ENCODE data around the gene RARA. TPM values are rescaled to one million over a fixed set of nuclear protein-coding genes. Genes with fewer than 3 reads are reported as not detected.

RARA gene
- total RNA-seq = 25.0 and 27.6 TPM in 2 replicates

GRCh38 chr17:40309031-40309948 lies at the start of gene RARA:
Gene RARA, plus strand, starts transcription at chr17:40309180. Its CDS starts 22,039 bp downstream, at chr17:40331219.

DNA sequence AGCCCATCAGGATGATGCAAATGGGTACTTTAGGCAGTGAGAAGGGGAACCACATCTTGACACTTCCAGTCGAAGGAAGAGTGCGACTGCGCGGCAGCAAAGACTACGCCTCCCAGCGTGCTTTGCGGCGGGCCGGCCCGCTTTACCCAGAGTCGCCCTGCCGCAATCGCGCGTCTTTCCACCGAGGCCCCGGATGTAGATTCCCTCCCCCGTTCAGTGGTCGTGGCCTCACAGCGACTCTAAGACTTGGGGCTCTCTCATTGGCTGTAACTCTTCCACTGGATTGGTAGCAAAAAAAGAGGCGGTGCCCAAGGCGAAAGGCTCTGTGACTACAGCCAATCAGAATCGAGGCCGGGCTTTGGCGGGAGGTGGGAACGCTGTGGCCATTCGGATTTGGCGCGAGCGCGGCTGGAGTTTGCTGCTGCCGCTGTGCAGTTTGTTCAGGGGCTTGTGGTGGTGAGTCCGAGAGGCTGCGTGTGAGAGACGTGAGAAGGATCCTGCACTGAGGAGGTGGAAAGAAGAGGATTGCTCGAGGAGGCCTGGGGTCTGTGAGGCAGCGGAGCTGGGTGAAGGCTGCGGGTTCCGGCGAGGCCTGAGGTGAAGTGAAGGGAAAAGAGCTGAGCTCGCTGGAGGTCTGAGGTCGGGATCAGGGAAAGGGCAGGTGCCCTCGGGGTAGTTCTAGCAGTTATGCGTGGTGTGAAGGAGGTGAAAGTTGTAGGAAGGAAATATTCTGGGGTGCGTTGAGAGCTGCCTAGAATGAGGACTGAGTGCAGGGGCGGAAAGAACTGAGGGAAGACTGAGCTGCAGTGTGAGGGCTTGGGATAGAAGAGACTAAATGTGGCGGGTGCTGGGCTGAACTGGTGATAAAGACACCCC lies 21.2 kb upstream of the RARA start, which contains the start of gene CDC6:
Gene CDC6, plus strand, starts transcription at position 386 of the 876 bp plus-strand sequence. CDS start 1,542 bp downstream, outside the sequence.

GRCh38 chr17:40364121-40364861 lies 55.3 kb downstream of the RARA start, which contains the start of gene GJD3:
Gene GJD3, minus strand, starts transcription at chr17:40364737. Its CDS starts 922 bp downstream, at chr17:40363815.

Small RNA genes lying within 50 kb of the gene (small RNA-seq; reads per million reads assigned to genes)
- gene RF00019 (not detected), gene RNA5SP441 (not detected)

Other genes with a start within 250 kb of the RARA start
- 42.7 and 55.3 TPM in 2 replicates for gene THRA, start 246.2 kb upstream of the RARA start, total RNA-seq
- 3.6 and 3.9 TPM in 2 replicates for gene NR1D1, start 208.6 kb upstream of the RARA start, total RNA-seq
- gene MSL1, start 187.2 kb upstream of the RARA start, total RNA-seq = 66.4 and 75.3 TPM in 2 replicates
- 43.8 and 52.4 TPM in 2 replicates for gene CASC3, start 168.6 kb upstream of the RARA start, total RNA-seq
- 1.1 and 4.2 TPM in 2 replicates for gene RAPGEFL1, start 131.7 kb upstream of the RARA start, total RNA-seq
- gene WIPF2, start 89.9 kb upstream of the RARA start, total RNA-seq = 9.5 and 10.4 TPM in 2 replicates
- gene CDC6, start 21.3 kb upstream of the RARA start, total RNA-seq = 2.3 and 2.9 TPM in 2 replicates
- gene GJD3, start 55.6 kb downstream of the RARA start, total RNA-seq = 7.6 and 7.8 TPM in 2 replicates
- gene TOP2A, start 108.7 kb downstream of the RARA start, total RNA-seq = 6.8 and 8.4 TPM in 2 replicates
- 168 and 230 TPM in 2 replicates for gene IGFBP4, start 134.3 kb downstream of the RARA start, total RNA-seq
- 0.24 and 0.32 TPM in 2 replicates for gene TNS4, start 192.4 kb downstream of the RARA start, total RNA-seq